HG02870 (cell line): ENCODE data around the gene N4BP2L2.

Source experiments
- ATAC-seq: cut with Tn5 transposase; IDR thresholded peaks from one replicate; pipeline ENCODE4 v1.9.1; 2021; ENCODE audit warnings: mild to moderate bottlenecking, moderate library complexity; ENCODE audit not compliant: unreplicated experiment

N4BP2L2 gene

GRCh38 chr13:32535115-32535514 lies 3.5 kb downstream of the N4BP2L2 start:
- ATAC-seq: no peak

GRCh38 chr13:32530841-32531253 lies 7.7 kb downstream of the N4BP2L2 start:
- peak; percentile 60 for ATAC-seq

DNA sequence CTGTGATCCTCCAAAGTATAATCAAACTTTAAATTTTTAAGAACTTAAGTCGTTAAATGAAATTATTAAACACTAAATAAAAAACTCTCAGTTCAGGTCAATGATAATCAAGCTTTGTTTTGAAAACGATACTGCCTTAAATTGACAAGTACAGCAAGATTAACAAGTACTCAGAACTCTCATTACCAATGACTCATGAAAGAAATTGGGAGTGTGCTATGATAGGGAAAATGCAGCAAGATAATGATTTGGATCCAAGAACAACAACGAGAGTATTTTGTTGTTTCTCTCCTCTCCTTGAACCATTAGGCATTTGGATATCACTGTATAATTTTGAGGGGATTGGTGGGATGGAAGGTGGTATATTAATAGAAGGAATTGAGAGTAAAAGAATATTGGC lies 10.2 kb downstream of the N4BP2L2 start:
- ATAC-seq: no peak

GRCh38 chr13:32527151-32527550 lies 11.4 kb downstream of the N4BP2L2 start:
- no peak for ATAC-seq

DNA sequence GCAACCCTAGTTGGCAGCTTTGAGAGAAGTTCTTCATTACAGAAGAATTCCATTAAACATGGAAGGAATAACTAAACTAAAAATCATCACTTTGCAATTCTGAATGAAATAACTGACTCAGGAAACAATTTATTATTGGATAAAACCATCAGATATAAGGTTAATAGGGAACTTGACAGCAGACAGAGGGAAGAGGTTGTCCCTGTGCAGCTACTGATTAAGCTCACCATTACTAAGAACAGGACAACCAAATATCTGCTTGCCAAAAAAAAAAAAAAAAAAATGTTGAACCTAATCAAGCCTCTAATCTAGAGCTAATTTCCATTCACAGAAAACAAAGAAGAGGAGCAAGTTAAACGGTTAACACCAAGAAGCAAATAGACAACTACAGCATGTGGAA lies 12.8 kb downstream of the N4BP2L2 start:
- ATAC-seq: no peak

DNA sequence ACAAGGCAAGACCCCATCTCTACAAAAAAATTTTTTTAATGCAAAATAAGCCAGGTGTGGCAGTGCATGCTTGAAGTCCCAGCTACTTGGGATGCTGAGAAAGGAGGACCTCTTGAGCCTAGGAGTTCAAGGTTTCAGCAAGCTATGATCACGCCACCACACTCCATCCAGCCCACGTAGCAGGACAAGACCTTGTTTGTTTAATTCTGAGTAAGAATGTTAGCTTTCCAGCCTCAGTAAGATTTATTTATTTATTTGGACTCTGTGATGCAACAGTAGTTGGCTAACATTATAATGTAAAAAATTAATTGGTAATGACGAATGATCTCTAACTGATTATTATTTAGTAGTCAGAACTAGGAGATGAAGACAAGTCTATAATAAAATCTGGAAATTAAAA lies 23.3 kb downstream of the N4BP2L2 start:
- no peak for ATAC-seq

DNA sequence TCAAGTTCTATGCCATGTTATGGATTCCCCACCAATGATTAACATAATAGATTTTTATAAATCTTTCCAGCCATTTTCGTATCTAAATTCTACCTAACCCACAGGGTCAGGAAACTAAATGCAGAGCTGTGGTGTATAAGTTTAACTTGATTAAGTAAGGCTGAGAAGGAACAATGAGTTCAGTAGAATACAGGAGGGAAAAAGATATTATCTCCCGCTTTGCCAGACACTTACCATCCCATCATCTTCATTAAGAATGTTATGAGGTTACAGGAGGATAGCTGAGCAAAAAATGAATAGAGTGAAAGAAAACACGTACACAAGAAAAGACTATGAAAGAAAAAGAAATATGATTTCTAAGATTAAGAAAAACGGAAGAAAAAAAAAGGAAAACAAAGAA lies 27.1 kb downstream of the N4BP2L2 start:
- ATAC-seq: no peak

- ATAC-seq: no peak
Observed at GRCh38 chr13:32504876-32505275, 33.7 kb downstream of the N4BP2L2 start.

GRCh38 chr13:32504263-32504662 lies 34.3 kb downstream of the N4BP2L2 start:
- ATAC-seq: no peak

DNA sequence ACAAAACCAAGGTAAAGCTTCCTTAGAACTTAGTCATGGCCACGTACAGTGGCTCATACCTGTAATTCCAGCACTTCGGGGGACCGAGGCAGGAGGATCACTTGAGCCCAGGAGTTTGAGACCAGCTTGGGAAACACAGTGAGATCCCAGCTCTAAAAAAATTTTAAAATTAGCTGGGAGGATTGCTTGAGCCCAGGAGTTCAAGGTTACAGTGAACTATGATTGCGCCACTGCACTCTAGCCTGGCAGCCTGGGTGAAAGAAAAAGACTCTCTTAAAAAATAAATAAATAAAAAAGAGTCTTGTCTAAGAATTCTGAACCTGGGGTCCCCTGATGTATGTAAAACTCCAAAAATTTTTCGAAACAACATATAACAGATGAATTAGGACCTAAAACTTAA lies 34.9 kb downstream of the N4BP2L2 start:
- ATAC-seq: no peak

GRCh38 chr13:32501064-32501463 lies 37.5 kb downstream of the N4BP2L2 start:
- ATAC-seq: no peak

DNA sequence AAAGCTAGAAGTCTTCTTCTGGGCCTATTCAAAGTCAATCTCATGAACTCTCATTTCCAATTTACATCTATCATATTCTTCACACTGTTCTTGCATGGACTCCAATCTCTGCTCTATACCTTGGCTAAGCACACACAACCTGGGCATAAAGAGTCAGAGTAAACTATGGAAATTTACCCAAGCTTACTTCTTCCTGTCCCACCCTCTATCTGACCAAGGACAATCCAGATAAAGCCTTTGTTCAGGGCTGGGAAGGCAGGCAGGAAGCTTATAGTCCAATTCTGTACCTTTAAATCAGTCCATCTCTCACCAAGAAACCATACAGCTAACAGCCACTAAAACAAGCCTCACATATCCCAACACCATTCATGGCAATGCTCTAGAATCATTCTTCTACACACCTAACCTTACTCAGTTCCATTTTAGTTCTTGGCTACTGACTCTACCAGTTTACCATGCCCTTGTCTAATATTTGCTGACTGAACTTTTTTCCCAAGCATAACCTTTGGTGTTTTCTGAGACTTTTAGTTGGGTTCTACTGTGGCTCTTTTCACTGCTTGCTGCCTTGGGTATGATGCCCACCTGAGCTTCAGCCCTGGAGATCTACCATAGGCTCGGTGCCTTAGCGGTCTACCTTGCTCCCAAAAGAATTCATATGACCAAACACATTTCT lies 38.9 kb downstream of the N4BP2L2 start:
- no peak for ATAC-seq

GRCh38 chr13:32497589-32497988 lies 41.0 kb downstream of the N4BP2L2 start:
- no peak for ATAC-seq

- ATAC-seq: no peak
Observed at GRCh38 chr13:32496599-32497160, 41.9 kb downstream of the N4BP2L2 start.

DNA sequence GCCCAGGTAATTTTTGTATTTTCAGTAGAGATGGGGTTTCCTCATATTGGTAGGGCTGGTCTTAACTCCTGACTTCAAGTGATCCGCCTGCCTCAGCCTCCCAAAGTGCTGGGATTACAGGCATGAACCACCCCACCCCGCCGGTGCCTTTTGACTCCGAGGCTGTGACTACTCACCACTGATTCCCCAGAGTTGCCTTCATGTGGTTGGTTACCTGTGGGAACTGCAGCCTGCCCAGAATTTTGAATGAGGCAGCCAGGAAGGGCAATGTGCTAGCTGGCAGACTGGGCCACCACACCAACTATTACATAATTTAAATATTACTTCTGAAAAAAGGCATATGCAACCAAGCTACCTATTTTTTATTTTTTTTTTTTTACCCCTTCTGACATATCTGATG lies 42.8 kb downstream of the N4BP2L2 start:
- no peak for ATAC-seq

DNA sequence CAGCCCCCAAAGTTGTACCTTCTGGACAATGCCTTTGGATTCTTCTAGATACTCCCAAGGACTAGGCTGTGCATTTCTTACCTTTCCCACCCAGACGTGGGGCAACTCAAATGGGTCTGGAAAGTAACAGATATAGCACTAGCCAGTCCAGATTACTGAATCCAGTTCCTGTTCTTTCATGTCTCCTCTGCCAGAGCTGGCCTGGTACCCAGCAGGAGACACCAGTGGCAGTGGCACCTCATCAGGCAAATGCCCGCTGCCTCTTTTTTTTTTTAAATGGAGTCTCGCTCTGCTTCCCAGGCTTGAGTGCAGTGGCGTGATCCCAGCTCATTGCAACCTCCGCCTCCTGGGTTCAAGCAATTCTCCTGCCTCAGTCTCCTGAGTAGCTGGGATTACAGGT lies 43.2 kb downstream of the N4BP2L2 start:
- no peak for ATAC-seq

- ATAC-seq: no peak
Observed at GRCh38 chr13:32491028-32491427, 47.6 kb downstream of the N4BP2L2 start.

DNA sequence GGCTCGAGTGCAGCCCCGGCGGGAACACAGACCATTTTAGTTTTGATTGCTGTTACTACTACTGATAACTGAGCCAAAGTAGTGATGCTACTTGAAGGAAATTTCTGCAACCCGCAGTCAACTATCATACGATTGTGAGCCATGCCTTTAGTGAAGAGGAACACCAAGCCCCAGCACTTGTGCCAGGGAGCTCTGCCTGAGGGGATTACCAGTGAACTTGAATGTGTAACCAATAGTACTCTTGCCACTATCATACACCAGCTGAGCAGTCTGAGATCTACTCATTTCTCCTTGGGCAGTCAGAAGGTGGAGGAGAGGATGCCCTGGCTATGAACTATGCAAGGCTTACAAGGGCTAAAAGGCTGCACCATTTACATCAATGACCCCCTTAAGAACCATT lies 61.7 kb downstream of the N4BP2L2 start:
- no peak for ATAC-seq

- no peak for ATAC-seq
Observed at GRCh38 chr13:32476021-32476731, 62.4 kb downstream of the N4BP2L2 start.

DNA sequence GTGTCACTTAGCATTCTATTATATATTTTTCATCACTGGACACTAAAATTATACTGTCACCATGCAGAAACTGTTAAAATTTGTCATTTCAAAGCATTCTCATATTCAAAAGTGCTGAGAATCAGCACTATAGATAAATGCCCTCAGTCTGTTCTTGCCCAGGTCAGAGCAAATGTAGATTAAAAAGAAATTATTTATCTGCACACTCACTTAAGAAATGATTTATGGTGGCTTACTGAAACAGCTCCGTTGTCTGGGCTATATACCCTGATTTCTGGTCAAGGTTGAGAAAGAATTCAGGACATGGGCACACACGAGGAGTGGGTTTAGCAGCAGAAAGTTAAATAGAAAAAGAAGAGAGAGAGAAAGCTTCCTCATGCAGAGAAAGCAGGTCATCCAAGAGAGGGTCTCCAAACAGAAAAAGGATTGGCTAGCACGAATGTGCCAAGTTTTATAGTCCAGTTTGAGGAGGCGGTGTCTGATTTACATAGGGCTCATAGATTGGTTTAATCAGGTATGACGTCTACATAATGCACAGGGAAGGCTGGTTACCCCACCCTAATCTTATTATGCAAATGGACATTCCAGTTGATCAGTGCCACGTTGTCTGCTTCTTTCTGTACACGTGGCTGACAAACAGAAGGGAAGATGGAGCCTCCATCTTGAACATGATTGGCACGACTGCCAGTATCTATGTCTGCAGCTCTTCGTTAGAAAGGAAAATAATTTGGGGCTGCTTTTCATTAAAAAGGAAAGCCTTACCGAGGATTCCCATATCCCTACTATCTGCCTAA lies 63.4 kb downstream of the N4BP2L2 start:
- no peak for ATAC-seq

- no peak for ATAC-seq
Observed at GRCh38 chr13:32473650-32474049, 64.9 kb downstream of the N4BP2L2 start.
